ENCODE measurements around the gene SPATA19.

SPATA19 gene

GRCh38 chr11:133825156-133825555 lies 20.2 kb downstream of the SPATA19 start:
- no peaks in the 10 kb centered on the region for H3K27me3 ChIP-seq
- H3K27ac ChIP-seq: no peak overlapping the region
- H3K36me3 ChIP-seq: no peaks in the 10 kb centered on the region

GRCh38 chr11:133824593-133824992 lies 20.7 kb downstream of the SPATA19 start:
- no peak overlapping the region for H3K27ac ChIP-seq
- no peaks in the 10 kb centered on the region for H3K9me3 ChIP-seq (replicated peaks in 1 of 11)

More at GRCh38 chr11:133825156-133825555, 20.2 kb downstream of the SPATA19 start:
- no peak overlapping the region for H3K4me2 ChIP-seq
- H3K4me1 ChIP-seq: peaks cover 0 to 10% (median 0%) of the 10 kb centered on the region in 10 experiments; a peak in 3 of 20 replicates
- TF ChIP-seq Cebpa-rat (IDR thresholded peaks at IDR 0.05): no peak
- H3K9me3 ChIP-seq (replicated peaks in 1 of 11): no peaks in the 10 kb centered on the region
- no peaks in the 10 kb centered on the region; a peak in 1 of 22 replicates for H4K20me1 ChIP-seq
- no peak overlapping the region for H3K4me3 ChIP-seq
- H3K9ac ChIP-seq: no peak overlapping the region

GRCh38 chr11:133823614-133824013 lies 21.7 kb downstream of the SPATA19 start:
- Histone ChIP-seq H3K36me3 (no peaks in the 10 kb centered on the region), H3K27me3 (no peaks in the 10 kb centered on the region), H3K9ac (0 out of 22 replicates have a peak overlapping the region, but pooled peaks of 1 of the 11 experiments have one; percentile 12), H3K4me1 (peaks cover 0 to 10% (median 0%) of the 10 kb centered on the region in 10 experiments; a peak in 3 of 20 replicates), H3K27ac (no peak overlapping the region), H3K4me3 (no peak overlapping the region), H4K20me1 (no peaks in the 10 kb centered on the region), H3K9me3 (replicated peaks in 1 of 11) (no peaks in the 10 kb centered on the region), H3K4me2 (peak overlapping the region in 3 of 11 experiments; percentile 10 to 31 (median 12); a peak in 2 of 22 replicates)
- TF ChIP-seq Cebpa-rat (IDR thresholded peaks at IDR 0.05): no peak

More at GRCh38 chr11:133824593-133824992, 20.7 kb downstream of the SPATA19 start:
- H3K36me3 ChIP-seq: no peaks in the 10 kb centered on the region
- no peak overlapping the region for H3K9ac ChIP-seq
- H3K4me2 ChIP-seq: no peak overlapping the region
- no peak for TF ChIP-seq Cebpa-rat (IDR thresholded peaks at IDR 0.05)
- H3K4me1 ChIP-seq: peaks cover 0 to 10% (median 0%) of the 10 kb centered on the region in 10 experiments; a peak in 3 of 20 replicates
- no peak overlapping the region for H3K4me3 ChIP-seq
- H3K27me3 ChIP-seq: no peaks in the 10 kb centered on the region
- H4K20me1 ChIP-seq: no peaks in the 10 kb centered on the region

GRCh38 chr11:133823211-133823610 lies 22.1 kb downstream of the SPATA19 start:
- H3K9ac ChIP-seq: 0 out of 22 replicates have a peak overlapping the region, but pooled peaks of 1 of the 11 experiments have one; percentile 12
- H3K4me2 ChIP-seq: peak overlapping the region in 2 of 11 experiments; percentile 10 to 31; a peak in 2 of 22 replicates
- H3K9me3 ChIP-seq (replicated peaks in 1 of 11): no peaks in the 10 kb centered on the region
- no peaks in the 10 kb centered on the region for H3K27me3 ChIP-seq
- TF ChIP-seq Cebpa-rat (IDR thresholded peaks at IDR 0.05): no peak
- H3K4me1 ChIP-seq: peaks cover 0 to 10% (median 0%) of the 10 kb centered on the region in 10 experiments; a peak in 3 of 20 replicates
- H4K20me1 ChIP-seq: no peaks in the 10 kb centered on the region
- H3K27ac ChIP-seq: no peak overlapping the region
- no peaks in the 10 kb centered on the region for H3K36me3 ChIP-seq
- H3K4me3 ChIP-seq: no peak overlapping the region

- Histone ChIP-seq H3K4me2 (no peak overlapping the region), H3K27ac (no peak overlapping the region), H3K36me3 (no peaks in the 10 kb centered on the region), H4K20me1 (no peaks in the 10 kb centered on the region), H3K9ac (no peak overlapping the region), H3K4me1 (peaks cover 0 to 9% (median 2%) of the 10 kb centered on the region in 10 experiments; a peak in 10 of 20 replicates), H3K27me3 (no peaks in the 10 kb centered on the region), H3K9me3 (replicated peaks in 1 of 11) (no peaks in the 10 kb centered on the region), H3K4me3 (no peak overlapping the region)
- TF ChIP-seq Cebpa-rat (IDR thresholded peaks at IDR 0.05): no peak
Observed at GRCh38 chr11:133821776-133822175, 23.5 kb downstream of the SPATA19 start.

- no peaks in the 10 kb centered on the region for H3K27me3 ChIP-seq
- H3K4me2 ChIP-seq: no peak overlapping the region
- no peaks in the 10 kb centered on the region for H3K9me3 ChIP-seq (replicated peaks in 1 of 11)
- no peak overlapping the region for H3K27ac ChIP-seq
- H4K20me1 ChIP-seq: no peaks in the 10 kb centered on the region
- TF ChIP-seq Cebpa-rat (IDR thresholded peaks at IDR 0.05): no peak
- no peak overlapping the region for H3K9ac ChIP-seq
- H3K4me1 ChIP-seq: peaks cover 0 to 23% (median 12%) of the 10 kb centered on the region in 10 experiments; a peak in 11 of 20 replicates
- no peaks in the 10 kb centered on the region for H3K36me3 ChIP-seq
- no peak overlapping the region for H3K4me3 ChIP-seq
Observed at GRCh38 chr11:133819746-133820315, 25.5 kb downstream of the SPATA19 start.

GRCh38 chr11:133819114-133819513 lies 26.2 kb downstream of the SPATA19 start:
- H3K4me1 ChIP-seq: peaks cover 0 to 23% (median 12%) of the 10 kb centered on the region in 10 experiments; a peak in 11 of 20 replicates
- no peak overlapping the region for H3K4me3 ChIP-seq
- no peak for TF ChIP-seq Cebpa-rat (IDR thresholded peaks at IDR 0.05)
- no peaks in the 10 kb centered on the region for H4K20me1 ChIP-seq
- H3K9me3 ChIP-seq (replicated peaks in 1 of 11): no peaks in the 10 kb centered on the region
- no peak overlapping the region for H3K9ac ChIP-seq
- no peaks in the 10 kb centered on the region for H3K27me3 ChIP-seq
- no peak overlapping the region for H3K4me2 ChIP-seq
- H3K36me3 ChIP-seq: no peaks in the 10 kb centered on the region
- H3K27ac ChIP-seq: no peak overlapping the region

- H3K27me3 ChIP-seq: no peaks in the 10 kb centered on the region
- H3K4me2 ChIP-seq: no peak overlapping the region
- peaks cover 0 to 18% (median 11%) of the 10 kb centered on the region in 10 experiments; a peak in 11 of 20 replicates for H3K4me1 ChIP-seq
- no peaks in the 10 kb centered on the region for H3K36me3 ChIP-seq
- TF ChIP-seq Cebpa-rat (IDR thresholded peaks at IDR 0.05): no peak
- no peak overlapping the region for H3K4me3 ChIP-seq
- no peak overlapping the region for H3K9ac ChIP-seq
- H3K27ac ChIP-seq: no peak overlapping the region
- no peaks in the 10 kb centered on the region for H4K20me1 ChIP-seq
- peaks cover 0 to 5% (median 0%) of the 10 kb centered on the region in 11 experiments; a peak in 1 of 22 replicates for H3K9me3 ChIP-seq (replicated peaks in 1 of 11)
Observed at GRCh38 chr11:133818302-133818701, 27.0 kb downstream of the SPATA19 start.

- Histone ChIP-seq H3K27ac (no peak overlapping the region), H3K9ac (no peak overlapping the region), H3K9me3 (replicated peaks in 1 of 11) (peaks cover 0 to 5% (median 0%) of the 10 kb centered on the region in 11 experiments; a peak in 1 of 22 replicates), H3K4me1 (peaks cover 0 to 17% (median 11%) of the 10 kb centered on the region in 10 experiments; a peak in 11 of 20 replicates), H4K20me1 (no peaks in the 10 kb centered on the region), H3K4me3 (no peak overlapping the region), H3K27me3 (no peaks in the 10 kb centered on the region), H3K4me2 (no peak overlapping the region; a peak in 1 of 22 replicates), H3K36me3 (no peaks in the 10 kb centered on the region)
- TF ChIP-seq Cebpa-rat (IDR thresholded peaks at IDR 0.05): no peak
Observed at GRCh38 chr11:133817449-133817848, 27.9 kb downstream of the SPATA19 start.

Data from BLaER1 treated with 17β-estradiol and CSF1 and Interleukin-3, amounts not matched to agents 10 nM and 100 nM (cell line).